Memory B cell (primary cell): ENCODE data around the gene CAMK2N2.

Experiments used
- ATAC-seq: fragments of 150-1000 bp; cut with Tn5 transposase; 2 replicates; pipeline ENCODE4 v1.10.0; 2021; ENCODE audit warnings: low read depth, mild to moderate bottlenecking, moderate library complexity
- DNase-seq, 2 donors: peaks; one replicate each; pipeline ENCODE4 v3.0.0; 2022; ENCODE audit warnings: low spot score in 2 of 2
- H3K27ac Mint-ChIP-seq: one replicate; pipeline ENCODE4 v1.8.0; 2022; ENCODE audit warnings: mild to moderate bottlenecking, moderate library complexity, mixed read lengths
- H3K27me3 Mint-ChIP-seq: one replicate; pipeline ENCODE4 v1.8.0; 2022; ENCODE audit warnings: mixed read lengths
- H3K36me3 Mint-ChIP-seq: one replicate; pipeline ENCODE4 v1.8.0; 2022; ENCODE audit warnings: mild to moderate bottlenecking, mixed read lengths
- H3K4me1 Mint-ChIP-seq: one replicate; pipeline ENCODE4 v1.8.0; 2022; ENCODE audit warnings: mixed read lengths
- H3K4me3 Mint-ChIP-seq: one replicate; pipeline ENCODE4 v1.8.0; 2022; ENCODE audit warnings: mild to moderate bottlenecking, moderate library complexity, mixed read lengths
- H3K9me3 Mint-ChIP-seq: one replicate; pipeline ENCODE4 v1.8.0; 2022; ENCODE audit warnings: mixed read lengths

Gene CAMK2N2

GRCh38 chr3:184259396-184259877, 1.9 kb downstream of the CAMK2N2 start:
- H3K27ac Mint-ChIP-seq = no peak overlapping the region
- ATAC-seq (no peak), DNase-seq (no peak)
- peaks cover 19% of the 10 kb centered on the region for H3K4me1 Mint-ChIP-seq
- H3K36me3 Mint-ChIP-seq = peaks cover 6% of the 10 kb centered on the region
- H3K4me3 Mint-ChIP-seq = peak overlapping the region; percentile 78
- H3K9me3 Mint-ChIP-seq = no peaks in the 10 kb centered on the region
- peaks cover 24% of the 10 kb centered on the region for H3K27me3 Mint-ChIP-seq

- H3K4me3 Mint-ChIP-seq = peak overlapping the region; percentile 78
- peaks cover 24% of the 10 kb centered on the region for H3K27me3 Mint-ChIP-seq
- peaks cover 19% of the 10 kb centered on the region for H3K4me1 Mint-ChIP-seq
- H3K9me3 Mint-ChIP-seq = no peaks in the 10 kb centered on the region
- ATAC-seq = no peak
- H3K27ac Mint-ChIP-seq = no peak overlapping the region
- peaks cover 6% of the 10 kb centered on the region for H3K36me3 Mint-ChIP-seq
- DNase-seq = no peak
Measured at GRCh38 chr3:184258926-184259325, 2.4 kb downstream of the CAMK2N2 start.

- H3K36me3 Mint-ChIP-seq = peaks cover 6% of the 10 kb centered on the region
- H3K4me1 Mint-ChIP-seq = peaks cover 15% of the 10 kb centered on the region
- peaks cover 19% of the 10 kb centered on the region for H3K27me3 Mint-ChIP-seq
- ATAC-seq (no peak), DNase-seq (no peak)
- no peak overlapping the region for H3K4me3 Mint-ChIP-seq
- no peak overlapping the region for H3K27ac Mint-ChIP-seq
- H3K9me3 Mint-ChIP-seq = no peaks in the 10 kb centered on the region
Measured at GRCh38 chr3:184257083-184257915, 4.1 kb downstream of the CAMK2N2 start.

DNA sequence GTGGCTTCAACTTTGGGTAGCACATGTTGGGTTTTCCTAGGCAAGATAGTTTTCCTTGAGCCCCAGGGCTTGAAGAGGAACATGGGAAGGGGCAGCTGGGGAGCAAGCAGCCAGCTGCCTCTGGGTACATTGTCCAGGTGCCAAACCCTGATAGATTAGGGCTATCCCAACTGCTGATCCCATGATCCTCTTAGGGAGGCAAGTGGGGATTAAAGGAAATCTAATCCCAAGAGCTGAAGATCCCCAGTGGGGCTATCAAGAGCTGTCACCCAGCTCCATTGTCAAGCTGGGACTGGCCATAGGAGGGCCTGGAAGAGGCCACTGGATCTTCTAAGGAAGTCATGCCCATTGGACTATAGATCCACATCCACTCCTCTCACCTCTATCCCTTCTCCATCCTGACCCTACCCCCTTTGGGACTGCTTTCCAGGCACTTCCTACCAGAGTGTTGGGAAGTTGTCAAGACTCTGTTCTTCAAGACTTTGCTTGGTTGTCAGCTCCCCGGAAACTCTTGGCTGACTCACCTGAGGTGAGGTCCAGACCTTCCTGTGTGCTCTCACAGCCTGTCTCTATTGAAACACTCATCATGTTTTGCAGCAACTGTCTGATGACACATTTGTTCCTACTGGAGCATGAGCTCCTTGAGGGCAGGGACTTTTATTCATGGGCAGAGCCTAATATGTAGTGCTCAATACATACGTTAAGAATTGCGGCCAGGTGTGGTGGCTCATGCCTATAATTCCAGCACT, 5.9 kb downstream of the CAMK2N2 start:
- H3K36me3 Mint-ChIP-seq = peaks cover 6% of the 10 kb centered on the region
- no peak overlapping the region for H3K4me3 Mint-ChIP-seq
- ATAC-seq (no peak), DNase-seq (no peak)
- no peaks in the 10 kb centered on the region for H3K9me3 Mint-ChIP-seq
- peaks cover 7% of the 10 kb centered on the region for H3K4me1 Mint-ChIP-seq
- no peak overlapping the region for H3K27ac Mint-ChIP-seq
- peaks cover 13% of the 10 kb centered on the region for H3K27me3 Mint-ChIP-seq

GRCh38 chr3:184250167-184250828, 11.1 kb downstream of the CAMK2N2 start:
- DNase-seq (peak; percentile 90 to 92), ATAC-seq (peak; percentile 67)
- H3K36me3 Mint-ChIP-seq = peaks cover 5% of the 10 kb centered on the region
- peak overlapping the region; percentile 97 for H3K4me3 Mint-ChIP-seq
- H3K9me3 Mint-ChIP-seq = no peaks in the 10 kb centered on the region
- H3K27ac Mint-ChIP-seq = no peak overlapping the region
- peaks cover 11% of the 10 kb centered on the region for H3K4me1 Mint-ChIP-seq
- H3K27me3 Mint-ChIP-seq = no peaks in the 10 kb centered on the region

GRCh38 chr3:184249412-184250166, 11.8 kb downstream of the CAMK2N2 start, which contains the start of gene EEF1AKMT4:
Gene EEF1AKMT4, plus strand, starts transcription at chr3:184249672. Its CDS starts 23 bp downstream, at chr3:184249695.
- no peaks in the 10 kb centered on the region for H3K27me3 Mint-ChIP-seq
- H3K4me1 Mint-ChIP-seq = peaks cover 11% of the 10 kb centered on the region
- H3K27ac Mint-ChIP-seq = peak within 1 kb of the TSS; percentile 93
- peak within 1 kb of the TSS; percentile 97 for H3K4me3 Mint-ChIP-seq
- DNase-seq (peak; percentile 86 to 89), ATAC-seq (peak; percentile 81)
- no peaks in the 10 kb centered on the region for H3K9me3 Mint-ChIP-seq
- H3K36me3 Mint-ChIP-seq = peaks cover 12% of the 10 kb centered on the region

GRCh38 chr3:184248454-184249411, 12.6 kb downstream of the CAMK2N2 start, which contains the start of gene ALG3:
Gene ALG3, minus strand, starts transcription at chr3:184248962. Its CDS starts 22 bp downstream, at chr3:184248940.
- peaks cover 11% of the 10 kb centered on the region for H3K4me1 Mint-ChIP-seq
- DNase-seq = peak; percentile 85 to 86
- ATAC-seq = peak; percentile 52
- no peaks in the 10 kb centered on the region for H3K27me3 Mint-ChIP-seq
- peak within 1 kb of the TSS; percentile 93 for H3K27ac Mint-ChIP-seq
- no peaks in the 10 kb centered on the region for H3K9me3 Mint-ChIP-seq
- H3K4me3 Mint-ChIP-seq = peak within 1 kb of the TSS; percentile 97
- peaks cover 17% of the 10 kb centered on the region for H3K36me3 Mint-ChIP-seq

GRCh38 chr3:184242297-184242685, 19.1 kb downstream of the CAMK2N2 start:
- Mint-ChIP-seq H3K27ac (no peak overlapping the region), H3K36me3 (peaks cover 30% of the 10 kb centered on the region), H3K9me3 (peaks cover 2% of the 10 kb centered on the region), H3K27me3 (peaks cover 2% of the 10 kb centered on the region), H3K4me1 (peaks cover 8% of the 10 kb centered on the region), H3K4me3 (no peak overlapping the region)
- no peak for DNase-seq
- no peak for ATAC-seq

DNA sequence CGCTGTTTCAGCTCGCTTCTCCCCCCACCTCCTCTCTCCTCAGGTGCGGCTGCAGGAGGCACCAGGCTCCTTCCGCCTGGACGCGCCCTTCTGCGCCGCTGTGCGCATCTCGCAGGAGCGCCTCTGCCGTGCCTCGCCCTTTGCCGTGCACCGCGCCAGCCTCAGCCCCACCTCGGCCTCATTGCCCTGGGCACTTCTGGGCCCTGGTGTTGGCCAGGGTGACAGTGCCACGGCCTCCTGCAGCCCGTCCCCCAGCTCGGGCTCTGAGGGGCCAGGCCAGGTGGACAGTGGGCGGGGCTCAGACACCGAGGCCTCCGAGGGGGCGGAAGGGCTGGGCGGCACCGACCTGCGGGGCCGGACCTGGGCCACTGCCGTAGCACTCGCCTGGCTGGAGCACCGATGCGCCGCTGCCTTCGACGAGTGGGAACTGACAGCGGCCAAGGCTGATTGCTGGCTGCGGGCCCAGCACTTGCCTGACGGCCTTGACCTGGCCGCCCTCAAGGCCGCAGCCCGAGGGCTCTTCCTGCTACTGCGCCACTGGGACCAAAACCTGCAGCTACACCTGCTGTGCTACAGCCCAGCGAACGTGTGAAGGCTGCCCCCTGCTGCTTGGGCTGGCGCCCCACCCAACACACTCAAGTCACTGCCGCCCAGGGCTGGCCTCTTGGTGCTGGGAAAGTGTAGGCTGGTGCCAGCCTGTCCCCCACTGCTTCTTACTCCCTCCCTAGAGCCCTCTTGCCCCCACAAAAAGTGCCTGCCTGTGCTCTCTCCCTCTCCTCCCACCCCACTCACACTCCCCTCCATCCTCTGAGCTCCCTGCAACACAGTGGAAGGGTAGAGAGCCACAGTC, 19.7 kb downstream of the CAMK2N2 start:
- Mint-ChIP-seq H3K27ac (no peak overlapping the region), H3K9me3 (peaks cover 2% of the 10 kb centered on the region), H3K27me3 (peaks cover 2% of the 10 kb centered on the region), H3K36me3 (peaks cover 30% of the 10 kb centered on the region), H3K4me3 (peak overlapping the region; percentile 32), H3K4me1 (peaks cover 8% of the 10 kb centered on the region)
- DNase-seq (no peak), ATAC-seq (peak; percentile 65)

DNA sequence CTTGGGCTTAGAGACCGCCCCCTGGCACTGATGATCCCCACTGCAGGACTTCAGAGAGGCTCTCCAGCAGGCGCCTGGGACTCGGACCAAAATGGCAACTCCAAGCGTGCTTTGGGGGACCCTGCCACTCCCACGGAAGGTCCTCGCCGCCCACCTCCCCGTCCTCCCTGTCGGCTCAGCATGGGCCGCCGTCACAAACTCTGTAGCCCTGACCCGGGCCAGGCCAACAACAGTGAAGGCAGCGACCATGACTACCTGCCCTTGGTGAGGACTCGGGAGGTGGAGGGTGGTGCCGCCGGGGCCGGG, 20.3 kb downstream of the CAMK2N2 start:
- H3K4me1 Mint-ChIP-seq = peaks cover 7% of the 10 kb centered on the region
- peaks cover 2% of the 10 kb centered on the region for H3K27me3 Mint-ChIP-seq
- ATAC-seq = no peak

GRCh38 chr3:184240384-184241140, 20.8 kb downstream of the CAMK2N2 start:
- H3K27ac Mint-ChIP-seq = no peak overlapping the region
- peaks cover 25% of the 10 kb centered on the region for H3K36me3 Mint-ChIP-seq
- DNase-seq = no peak
- no peak overlapping the region for H3K4me3 Mint-ChIP-seq
- H3K27me3 Mint-ChIP-seq = peaks cover 2% of the 10 kb centered on the region
- H3K4me1 Mint-ChIP-seq = peaks cover 3% of the 10 kb centered on the region
- H3K9me3 Mint-ChIP-seq = peaks cover 2% of the 10 kb centered on the region
- ATAC-seq = no peak

More for the DNA sequence above, 20.3 kb downstream of the CAMK2N2 start:
- H3K36me3 Mint-ChIP-seq = peaks cover 30% of the 10 kb centered on the region
- H3K27ac Mint-ChIP-seq = no peak overlapping the region
- H3K4me3 Mint-ChIP-seq = no peak overlapping the region
- H3K9me3 Mint-ChIP-seq = peaks cover 2% of the 10 kb centered on the region
- DNase-seq = no peak
